Activated CD4-positive, alpha-beta memory T cell treated with anti-CD3 and anti-CD28 coated beads for 36 hours (primary cell): ENCODE measurements around the gene SLC6A7. TPM values are rescaled to one million over a fixed set of nuclear protein-coding genes. Genes with fewer than 3 reads are reported as not detected.

ENCODE experiments used
- CTCF ChIA-PET: fragments of 350-600 bp; sonication (Branson Sonifier 250); formaldehyde crosslinking; loops from one replicate; lab custom pipeline; 2021; ENCODE audit warnings: antibody characterized with exemption, inconsistent platforms; lab: Charles Lee
- POLR2A ChIA-PET: fragments of 350-600 bp; sonication (Branson Sonifier 250); formaldehyde crosslinking; loops from one replicate; lab custom pipeline; 2021; ENCODE audit warnings: antibody characterized with exemption; lab: Charles Lee
- DNase-seq: peaks from one replicate; pipeline ENCODE4 v3.0.0-alpha.2; 2020
- H3K27ac Mint-ChIP-seq: one replicate; pipeline ENCODE4 v1.8.0; 2021; ENCODE audit warnings: mixed read lengths
- H3K27me3 Mint-ChIP-seq: one replicate; pipeline ENCODE4 v1.8.0; 2021; ENCODE audit warnings: mixed read lengths
- H3K36me3 Mint-ChIP-seq: one replicate; pipeline ENCODE4 v1.8.0; 2021; ENCODE audit warnings: mixed read lengths
- H3K4me1 Mint-ChIP-seq: one replicate; pipeline ENCODE4 v1.8.0; 2021; ENCODE audit warnings: low read depth, mixed read lengths
- H3K4me3 Mint-ChIP-seq: one replicate; pipeline ENCODE4 v1.8.0; 2021; ENCODE audit warnings: mild to moderate bottlenecking, mixed read lengths
- H3K9me3 Mint-ChIP-seq: one replicate; pipeline ENCODE4 v1.8.0; 2021; ENCODE audit warnings: mixed read lengths
- intact Hi-C: fragments of 100-400 bp; cut with micrococcal nuclease; formaldehyde crosslinking; loops from one replicate; pipeline ENCODE4 v1.15.1; 2023
- total RNA-seq, 2 experiments: library from RNA; stranded (reverse); gene quantifications; one replicate each; pipeline ENCODE4 v1.2.3, GENCODE V29; 2021

SLC6A7 gene
- total RNA-seq, 2 experiments from 2014 or later, result not detected

DNA sequence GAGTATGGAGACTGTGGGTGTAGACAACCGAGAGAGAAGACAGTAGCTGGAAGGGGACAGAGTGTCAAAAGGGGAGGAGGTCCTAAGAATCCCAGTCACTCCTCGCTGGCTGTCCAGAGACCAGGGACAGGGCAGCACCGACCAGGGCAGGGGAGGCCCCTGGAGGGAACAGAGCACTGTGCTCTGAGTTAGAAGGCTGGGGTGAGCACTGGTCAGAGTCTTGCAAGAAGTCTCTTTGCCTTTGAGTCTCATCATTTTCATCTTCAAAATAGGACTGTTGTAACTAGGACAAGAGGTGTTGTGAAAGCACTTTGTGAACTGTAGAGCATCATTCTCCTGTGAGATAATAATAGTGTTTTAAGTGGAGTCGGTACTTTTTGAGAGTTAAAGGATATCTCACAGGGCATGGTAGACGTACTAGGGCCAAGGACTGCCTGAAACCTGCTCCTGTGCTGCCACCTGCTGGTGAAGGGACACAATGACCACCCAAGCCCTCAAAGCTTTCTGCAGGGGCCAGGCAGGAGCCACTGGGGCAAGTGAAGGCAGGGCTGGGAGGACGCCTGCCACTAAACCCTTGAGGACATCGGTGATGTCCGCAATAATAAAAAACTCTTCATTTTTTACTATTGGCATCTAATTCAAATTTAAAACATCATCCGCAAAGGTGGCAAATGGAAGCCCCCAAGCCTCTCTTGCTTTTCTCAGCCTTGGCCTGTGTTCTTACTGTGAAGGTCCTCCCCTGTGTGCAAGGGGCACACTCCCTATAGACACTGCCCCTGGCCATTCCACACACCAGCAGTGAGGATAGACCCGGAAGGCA is 28.2 kb downstream of the SLC6A7 start:
- Mint-ChIP-seq H3K4me1 (no peaks in the 10 kb centered on the region), H3K4me3 (no peak overlapping the region), H3K9me3 (no peaks in the 10 kb centered on the region), H3K27ac (no peak overlapping the region), H3K36me3 (no peaks in the 10 kb centered on the region), H3K27me3 (peaks cover 4% of the 10 kb centered on the region)
- ChIA-PET POLR2A (no interaction called here), CTCF (interaction anchor here (0.6 to 3.6 kb wide), 19 partner anchors 10 to 384 kb away, joined by 3 to 18 read pairs (median 4); no protein-coding TSS in a partner anchor)
- intact Hi-C loops, result loop anchor here (1.0 to 5.0 kb wide), 4 partner anchors 57 to 381 kb away; no protein-coding TSS in a partner anchor
- DNase-seq, result peak; percentile 87

DNA sequence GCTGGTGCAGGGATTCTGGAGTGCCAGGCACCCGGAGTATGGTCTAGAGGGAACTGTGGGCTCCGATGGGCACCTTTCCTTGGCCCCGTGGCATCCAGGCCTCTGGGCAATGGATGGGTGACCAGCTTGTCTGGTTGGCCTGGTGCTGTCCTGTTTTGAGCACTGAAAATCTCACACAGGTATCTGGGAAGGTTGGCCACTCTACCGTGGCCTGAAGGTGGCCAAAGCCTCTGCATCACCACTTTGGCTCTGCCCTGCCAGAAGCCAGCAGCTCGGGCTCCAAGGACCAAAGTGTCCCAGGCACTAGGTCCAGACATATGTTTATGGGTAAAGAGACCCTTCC is 28.8 kb downstream of the SLC6A7 start:
- ChIA-PET POLR2A (no interaction called here), CTCF (interaction anchor here (0.6 to 3.6 kb wide), 19 partner anchors 10 to 384 kb away, joined by 3 to 18 read pairs (median 4); no protein-coding TSS in a partner anchor)
- Mint-ChIP-seq H3K4me3 (no peak overlapping the region), H3K9me3 (no peaks in the 10 kb centered on the region), H3K4me1 (no peaks in the 10 kb centered on the region), H3K27ac (no peak overlapping the region), H3K27me3 (peaks cover 4% of the 10 kb centered on the region), H3K36me3 (no peaks in the 10 kb centered on the region)
- intact Hi-C loops, result loop anchor here (1.0 to 5.0 kb wide), 4 partner anchors 57 to 381 kb away; no protein-coding TSS in a partner anchor
- no peak for DNase-seq

DNA sequence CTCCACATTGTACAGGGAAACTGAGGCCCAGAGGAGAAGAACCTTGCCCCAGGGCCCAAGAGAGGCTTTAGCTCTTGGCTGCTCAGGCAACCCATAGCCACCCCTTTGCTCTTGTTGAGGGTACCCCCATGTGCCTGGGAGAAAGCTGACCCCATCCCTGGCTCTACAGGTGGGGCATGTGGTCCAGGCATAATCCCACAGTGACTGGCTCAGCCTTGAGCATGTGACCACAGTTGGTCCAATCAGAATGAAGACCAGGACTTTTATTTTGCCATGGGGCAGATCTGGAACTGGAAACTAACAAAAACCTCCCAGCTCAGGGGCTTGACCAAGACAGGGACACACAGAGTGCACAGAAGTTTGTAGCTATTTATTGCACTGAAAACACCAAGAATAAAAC is 29.3 kb downstream of the SLC6A7 start:
- CTCF ChIA-PET, result interaction anchor here (1.1 to 3.6 kb wide), 10 partner anchors 9 to 385 kb away, joined by 3 to 18 read pairs (median 7); no protein-coding TSS in a partner anchor
- Mint-ChIP-seq H3K27me3 (peaks cover 4% of the 10 kb centered on the region), H3K9me3 (no peaks in the 10 kb centered on the region), H3K36me3 (no peaks in the 10 kb centered on the region), H3K4me3 (no peak overlapping the region), H3K4me1 (no peaks in the 10 kb centered on the region), H3K27ac (no peak overlapping the region)
- POLR2A ChIA-PET, result no interaction called here
- intact Hi-C loops, result loop anchor here (2.0 to 5.0 kb wide), 2 partner anchors 218 to 382 kb away; no protein-coding TSS in a partner anchor
- DNase-seq, result no peak

DNA sequence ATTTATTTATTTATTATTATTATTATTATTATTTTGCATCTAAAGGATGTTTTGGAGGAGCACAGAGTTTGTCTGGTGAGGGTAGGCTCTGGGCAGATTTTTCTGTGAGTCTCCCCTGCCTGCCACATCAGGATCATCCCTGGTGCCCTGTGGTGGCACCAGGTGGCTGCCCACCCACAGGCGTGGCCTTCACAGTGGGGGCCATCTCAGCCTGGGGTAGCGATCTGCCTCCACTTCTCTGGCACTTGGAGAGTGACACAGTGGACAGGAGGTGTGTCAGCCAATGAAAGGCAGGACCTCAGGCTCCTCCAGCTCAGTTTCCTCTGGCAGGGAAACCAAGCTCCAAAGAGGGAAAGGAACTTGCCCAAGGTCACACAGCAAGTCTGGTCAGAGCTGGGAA is 30.0 kb downstream of the SLC6A7 start:
- POLR2A ChIA-PET, result no interaction called here

DNA sequence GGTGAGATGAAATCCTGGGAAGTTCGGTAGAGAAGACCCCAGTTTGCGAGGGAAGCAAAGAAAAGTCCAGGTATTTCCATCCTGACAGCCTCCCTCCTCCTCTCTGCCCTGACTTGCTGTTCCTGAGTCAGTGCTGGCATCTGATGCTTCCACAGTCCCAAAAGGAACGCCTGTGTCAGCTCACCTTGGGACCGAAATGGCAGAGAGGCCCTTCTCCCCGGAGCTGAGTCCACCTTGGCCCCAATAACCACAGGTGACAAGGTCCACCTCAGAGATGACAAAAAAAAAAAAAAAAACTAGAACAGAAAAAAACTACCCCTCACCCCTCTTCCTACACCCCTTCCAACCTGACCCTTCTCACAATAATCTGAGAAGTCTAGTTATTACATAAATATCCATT is 31.6 kb downstream of the SLC6A7 start:
- Mint-ChIP-seq H3K27me3 (peaks cover 4% of the 10 kb centered on the region), H3K4me1 (no peaks in the 10 kb centered on the region), H3K27ac (no peak overlapping the region), H3K36me3 (no peaks in the 10 kb centered on the region), H3K9me3 (no peaks in the 10 kb centered on the region), H3K4me3 (no peak overlapping the region)
- intact Hi-C loops, result no loop called here
- DNase-seq, result no peak
- CTCF ChIA-PET, result no interaction called here
- POLR2A ChIA-PET, result no interaction called here

More for the DNA sequence above, 30.0 kb downstream of the SLC6A7 start:
- H3K27me3 Mint-ChIP-seq, result peaks cover 4% of the 10 kb centered on the region
- H3K9me3 Mint-ChIP-seq, result no peaks in the 10 kb centered on the region
- H3K36me3 Mint-ChIP-seq, result no peaks in the 10 kb centered on the region
- no peak for DNase-seq
- no peak overlapping the region for H3K27ac Mint-ChIP-seq
- intact Hi-C loops, result loop anchor here (2.0 to 5.0 kb wide), 2 partner anchors 217 to 383 kb away; no protein-coding TSS in a partner anchor
- H3K4me3 Mint-ChIP-seq, result no peak overlapping the region
- no peaks in the 10 kb centered on the region for H3K4me1 Mint-ChIP-seq
- CTCF ChIA-PET, result interaction anchor here (1.1 to 3.6 kb wide), 6 partner anchors 8 to 132 kb away, joined by 3 to 18 read pairs (median 8); no protein-coding TSS in a partner anchor

DNA sequence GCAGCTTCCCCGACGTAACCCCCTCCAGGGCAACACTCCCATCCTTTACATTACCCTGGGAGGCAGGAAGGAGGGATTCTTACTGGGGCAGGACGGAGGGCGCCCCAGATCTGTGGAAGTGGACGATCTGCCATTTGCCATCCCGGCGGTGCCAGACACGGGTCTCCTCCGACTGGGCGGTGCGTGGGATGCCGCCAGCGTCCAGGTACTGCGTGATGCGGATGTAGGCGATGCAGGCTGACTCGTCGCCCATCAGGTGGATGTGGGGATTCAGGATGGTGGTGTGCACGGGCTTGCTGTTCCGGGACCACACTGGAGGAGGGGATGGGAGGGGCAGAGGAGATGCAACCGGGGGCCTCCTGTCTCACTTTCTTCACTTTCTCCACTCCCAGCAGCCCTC is 33.0 kb downstream of the SLC6A7 start:
- intact Hi-C loops, result no loop called here

DNA sequence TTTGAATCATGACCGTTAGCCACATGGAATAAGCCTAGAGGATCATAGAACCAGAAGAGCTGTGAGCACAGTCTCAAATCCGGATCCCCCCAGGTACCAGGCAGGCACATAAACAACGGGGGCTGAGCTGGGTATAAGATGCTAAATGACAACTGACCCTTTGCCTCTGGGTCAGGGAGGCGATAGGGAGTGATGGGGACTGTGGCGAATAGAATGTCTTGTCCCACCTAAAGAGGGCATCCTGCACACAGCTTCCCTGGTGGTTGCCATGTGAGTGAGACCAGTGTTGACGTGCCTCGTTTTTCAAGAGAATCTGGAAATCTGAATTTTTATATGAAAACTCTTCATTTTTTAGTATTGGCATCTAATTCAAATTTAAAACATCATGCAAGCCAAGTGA is 33.6 kb downstream of the SLC6A7 start:
- H3K27ac Mint-ChIP-seq, result no peak overlapping the region
- H3K4me3 Mint-ChIP-seq, result no peak overlapping the region
- intact Hi-C loops, result no loop called here
- DNase-seq, result no peak
- H3K36me3 Mint-ChIP-seq, result no peaks in the 10 kb centered on the region
- ChIA-PET CTCF (interaction anchor here (0.9 to 1.3 kb wide), 2 partner anchors 8 to 10 kb away, joined by 3 read pairs; no protein-coding TSS in a partner anchor), POLR2A (no interaction called here)
- no peaks in the 10 kb centered on the region for H3K9me3 Mint-ChIP-seq
- H3K27me3 Mint-ChIP-seq, result peaks cover 3% of the 10 kb centered on the region
- H3K4me1 Mint-ChIP-seq, result no peaks in the 10 kb centered on the region

More for the DNA sequence above, 33.0 kb downstream of the SLC6A7 start:
- Mint-ChIP-seq H3K27ac (no peak overlapping the region), H3K4me1 (no peaks in the 10 kb centered on the region), H3K9me3 (no peaks in the 10 kb centered on the region), H3K27me3 (peaks cover 3% of the 10 kb centered on the region), H3K36me3 (no peaks in the 10 kb centered on the region), H3K4me3 (no peak overlapping the region)
- DNase-seq, result no peak
- ChIA-PET CTCF (no interaction called here), POLR2A (no interaction called here)

DNA sequence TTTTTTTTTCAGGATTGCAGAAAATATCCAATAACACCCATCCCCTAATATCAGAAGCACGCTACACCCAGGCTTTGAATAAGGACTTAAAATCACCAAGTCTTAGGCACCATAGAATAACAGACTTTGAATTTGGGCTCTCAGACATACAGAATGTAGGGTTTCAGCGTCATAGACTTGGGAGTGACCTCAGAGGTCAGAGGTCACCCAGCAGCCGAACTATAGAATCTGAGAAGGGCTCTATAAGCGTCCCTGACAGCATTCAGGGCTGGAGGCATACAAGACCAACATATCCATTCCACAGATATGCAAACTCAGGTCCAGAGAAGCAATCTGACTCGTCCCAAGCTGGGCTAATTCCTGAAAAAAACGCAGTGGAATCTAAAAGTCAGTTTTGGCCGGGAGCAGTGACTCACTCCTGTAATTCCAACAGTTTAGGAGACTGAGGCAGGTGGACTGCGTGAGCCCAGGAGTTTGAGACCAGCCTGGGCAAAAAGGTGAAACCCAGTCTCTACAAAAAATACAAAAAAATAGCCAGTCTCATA is 34.7 kb downstream of the SLC6A7 start:
- no peak for DNase-seq
- intact Hi-C loops, result no loop called here
- Mint-ChIP-seq H3K27me3 (peaks cover 3% of the 10 kb centered on the region), H3K4me1 (no peaks in the 10 kb centered on the region), H3K36me3 (no peaks in the 10 kb centered on the region), H3K4me3 (no peak overlapping the region), H3K9me3 (no peaks in the 10 kb centered on the region), H3K27ac (no peak overlapping the region)
- ChIA-PET POLR2A (no interaction called here), CTCF (interaction anchor here (0.7 to 1.3 kb wide), 2 partner anchors 10 to 557 kb away, joined by 3 read pairs; no protein-coding TSS in a partner anchor)

DNA sequence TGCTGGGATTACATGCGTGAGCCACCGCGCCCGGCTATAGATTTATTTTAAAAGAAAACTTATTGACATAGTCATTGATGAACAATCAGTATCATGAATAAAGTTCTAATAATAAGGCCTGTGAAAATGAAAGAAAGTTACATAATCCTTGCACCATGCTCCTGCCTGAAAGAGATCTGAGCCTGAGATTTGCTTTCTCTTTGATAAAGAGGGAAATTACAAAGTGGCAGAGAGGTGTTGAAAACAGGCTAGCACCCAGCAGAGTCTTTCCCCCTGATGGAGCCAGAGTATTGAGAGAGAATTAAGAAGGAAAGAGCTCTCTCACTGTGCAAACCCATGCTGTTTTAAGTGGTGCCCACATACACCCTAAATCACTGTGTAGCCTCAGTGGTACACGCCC is 37.2 kb downstream of the SLC6A7 start:
- POLR2A ChIA-PET, result no interaction called here
- H3K4me3 Mint-ChIP-seq, result no peak overlapping the region
- no peaks in the 10 kb centered on the region for H3K27me3 Mint-ChIP-seq
- intact Hi-C loops, result no loop called here
- no peak for DNase-seq
- H3K9me3 Mint-ChIP-seq, result no peaks in the 10 kb centered on the region
- H3K36me3 Mint-ChIP-seq, result no peaks in the 10 kb centered on the region
- CTCF ChIA-PET, result interaction anchor here (2.8 kb wide), 1 partner anchor 8 kb away, joined by 9 read pairs; no protein-coding TSS in a partner anchor
- H3K4me1 Mint-ChIP-seq, result no peaks in the 10 kb centered on the region
- H3K27ac Mint-ChIP-seq, result no peak overlapping the region

DNA sequence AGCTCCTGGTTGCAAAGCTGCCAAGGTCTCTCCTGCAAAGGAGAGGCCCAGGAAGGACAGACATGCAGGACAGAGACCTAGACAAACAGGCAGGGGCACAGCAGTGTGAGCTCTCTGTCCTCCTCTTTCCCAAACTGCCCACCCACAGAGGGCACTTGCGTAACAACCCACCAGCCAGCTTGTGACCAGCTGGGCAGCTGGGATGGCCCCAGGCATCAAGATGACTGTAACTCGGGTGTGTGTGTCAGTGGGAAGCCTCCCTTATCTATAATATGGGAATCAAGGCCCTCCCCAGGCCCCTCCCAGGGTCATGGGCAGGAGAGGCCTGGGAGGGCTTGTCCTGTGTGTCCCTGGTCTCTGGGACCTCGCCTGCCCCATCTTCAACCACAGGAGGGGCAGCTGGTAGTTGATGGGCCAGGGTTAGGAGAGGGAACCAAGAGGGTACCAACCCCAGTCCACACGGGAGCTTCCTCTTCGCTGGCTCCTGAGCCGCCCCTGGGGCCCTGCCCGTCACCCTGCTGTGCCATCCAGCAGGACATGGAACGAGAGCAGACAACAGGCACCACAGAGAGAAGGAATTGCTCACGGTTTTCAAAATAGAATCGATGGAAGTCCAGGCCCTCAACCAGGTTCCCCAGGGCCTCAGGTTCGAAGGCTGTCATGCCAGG is 37.9 kb downstream of the SLC6A7 start:
- ChIA-PET CTCF (interaction anchor here (2.8 kb wide), 1 partner anchor 9 kb away, joined by 9 read pairs; no protein-coding TSS in a partner anchor), POLR2A (no interaction called here)
- Mint-ChIP-seq H3K27ac (no peak overlapping the region), H3K4me1 (no peaks in the 10 kb centered on the region), H3K36me3 (no peaks in the 10 kb centered on the region), H3K9me3 (no peaks in the 10 kb centered on the region), H3K27me3 (no peaks in the 10 kb centered on the region), H3K4me3 (no peak overlapping the region)
- DNase-seq, result no peak
- intact Hi-C loops, result no loop called here

DNA sequence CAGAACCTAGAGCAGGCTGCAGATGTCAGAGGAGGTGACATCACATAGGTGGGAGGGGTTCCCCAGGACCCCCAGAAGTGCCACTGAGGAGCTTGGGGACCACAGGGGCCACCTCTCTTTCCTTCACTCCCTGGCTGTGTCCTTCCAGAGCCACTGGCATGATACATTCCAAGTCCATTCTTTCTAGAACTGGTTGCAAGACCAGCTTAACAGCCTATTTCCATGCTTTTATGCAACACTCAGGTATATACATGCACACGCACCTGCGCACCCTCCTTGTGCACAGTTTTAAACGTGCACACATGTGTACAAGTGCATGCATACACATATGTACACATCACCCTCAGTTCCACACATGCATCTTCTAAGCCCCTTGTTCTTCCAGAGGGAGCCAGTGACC is 39.7 kb downstream of the SLC6A7 start:
- Mint-ChIP-seq H3K4me3 (no peak overlapping the region), H3K27ac (no peak overlapping the region), H3K4me1 (no peaks in the 10 kb centered on the region), H3K9me3 (no peaks in the 10 kb centered on the region), H3K27me3 (no peaks in the 10 kb centered on the region), H3K36me3 (no peaks in the 10 kb centered on the region)
- CTCF ChIA-PET, result interaction anchor here (0.8 to 2.8 kb wide), 2 partner anchors 11 kb away, joined by 3 to 9 read pairs; no protein-coding TSS in a partner anchor
- no peak for DNase-seq
- intact Hi-C loops, result no loop called here
- POLR2A ChIA-PET, result no interaction called here

DNA sequence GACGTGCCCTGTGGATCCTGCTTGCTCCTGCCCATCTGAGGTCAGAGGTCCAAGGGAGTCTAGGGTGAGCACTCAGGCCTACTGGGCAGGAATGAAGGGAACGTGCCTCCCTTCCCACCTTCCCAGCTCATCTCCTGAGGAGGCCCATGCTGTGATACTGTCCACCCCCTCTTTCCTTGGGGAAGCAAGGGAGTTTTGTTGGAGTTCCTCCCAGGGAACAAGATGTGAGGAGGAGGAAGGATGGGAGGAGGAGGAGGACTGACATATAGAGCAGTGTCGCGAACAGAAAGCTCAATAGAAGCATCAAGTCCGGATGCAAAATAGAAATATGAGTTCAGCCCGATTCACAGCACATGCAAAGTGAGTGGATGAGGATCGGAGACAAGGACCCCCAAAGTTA is 41.0 kb downstream of the SLC6A7 start:
- POLR2A ChIA-PET, result no interaction called here
- Mint-ChIP-seq H3K4me1 (no peaks in the 10 kb centered on the region), H3K9me3 (no peaks in the 10 kb centered on the region), H3K4me3 (no peak overlapping the region), H3K27me3 (no peaks in the 10 kb centered on the region), H3K27ac (no peak overlapping the region), H3K36me3 (no peaks in the 10 kb centered on the region)
- intact Hi-C loops, result no loop called here
- no peak for DNase-seq
- CTCF ChIA-PET, result no interaction called here
